HepG2 (cell line): ENCODE measurements around the gene METRN. TPM values are rescaled to one million over a fixed set of nuclear protein-coding genes. Genes with fewer than 3 reads are reported as not detected.

Experiments
- CBX2 ChIP-seq, 2 experiments: fragments of 200-600 bp in 1 of 2; sonication (generic); formaldehyde crosslinking in 1 of 2; IDR thresholded peaks; 2 replicates each; pipeline versions ENCODE4 v1.7.0 to v1.8.1; 2018 to 2022; ENCODE audit warnings: low read depth in 2 of 2, low read length in 1 of 2, mild to moderate bottlenecking in 1 of 2, missing genetic modification reagents in 1 of 2
- FOXA3 ChIP-seq: IDR thresholded peaks from 2 replicates; pipeline ENCODE4 v1.6.1; 2016; ENCODE audit warnings: missing genetic modification reagents, missing compliant biosample characterization
- KDM2A ChIP-seq: sonication (generic); formaldehyde crosslinking; IDR thresholded peaks from 2 replicates; pipeline ENCODE4 v1.4.0; 2020; ENCODE audit warnings: low read depth, missing genetic modification reagents, borderline replicate concordance
- NR1H2 ChIP-seq: sonication (generic); formaldehyde crosslinking; IDR thresholded peaks from 2 replicates; pipeline ENCODE4 v1.8.1; 2022; ENCODE audit warnings: low read depth, missing genetic modification reagents, borderline replicate concordance
- PAX8 ChIP-seq: sonication (generic); formaldehyde crosslinking; IDR thresholded peaks from 2 replicates; pipeline ENCODE4 v1.8.0; 2022; ENCODE audit warnings: mild to moderate bottlenecking, missing genetic modification reagents, borderline replicate concordance
- POGZ ChIP-seq: sonication (generic); formaldehyde crosslinking; IDR thresholded peaks from 2 replicates; pipeline ENCODE4 v1.4.0; 2020; ENCODE audit warnings: mild to moderate bottlenecking, missing genetic modification reagents
- SIN3B ChIP-seq: fragments of 150-350 bp; IDR thresholded peaks from 2 replicates; pipeline ENCODE4 v1.6.1; 2014; ENCODE audit warnings: low read length
- STAT5B ChIP-seq: sonication (generic); formaldehyde crosslinking; IDR thresholded peaks from 2 replicates; pipeline ENCODE4 v1.4.0; 2020; ENCODE audit warnings: missing genetic modification reagents
- ZC3H4 ChIP-seq: sonication (generic); formaldehyde crosslinking; IDR thresholded peaks from 2 replicates; pipeline ENCODE4 v1.4.0; 2020; ENCODE audit warnings: missing genetic modification reagents, borderline replicate concordance
- ZFP37 ChIP-seq: sonication (generic); formaldehyde crosslinking; IDR thresholded peaks from 2 replicates; pipeline ENCODE4 v1.4.0; 2020; ENCODE audit warnings: missing genetic modification reagents, borderline replicate concordance
- ZKSCAN1 ChIP-seq: fragments of 150-350 bp; IDR thresholded peaks from 2 replicates; pipeline ENCODE4 v1.6.1; 2014; ENCODE audit warnings: low read length
- ZNF333 ChIP-seq: sonication (generic); formaldehyde crosslinking; IDR thresholded peaks from 2 replicates; pipeline ENCODE4 v1.4.0; 2020; ENCODE audit warnings: mild to moderate bottlenecking, missing genetic modification reagents, borderline replicate concordance
- ZNF530 ChIP-seq: sonication (generic); formaldehyde crosslinking; IDR thresholded peaks from 2 replicates; pipeline ENCODE4 v1.5.0; 2020; ENCODE audit warnings: low read depth, mild to moderate bottlenecking, missing genetic modification reagents
- ZNF567 ChIP-seq: sonication (generic); formaldehyde crosslinking; IDR thresholded peaks from 2 replicates; pipeline ENCODE4 v1.8.1; 2023; ENCODE audit warnings: mild to moderate bottlenecking, missing genetic modification reagents, borderline replicate concordance
- ZNF619 ChIP-seq: sonication (generic); formaldehyde crosslinking; IDR thresholded peaks from 2 replicates; pipeline ENCODE4 v1.4.0; 2020; ENCODE audit warnings: mild to moderate bottlenecking, missing genetic modification reagents
- ZNF816 ChIP-seq: sonication (generic); formaldehyde crosslinking; IDR thresholded peaks from 2 replicates; pipeline ENCODE4 v1.8.0; 2022; ENCODE audit warnings: missing genetic modification reagents, mild to moderate bottlenecking, borderline replicate concordance
- polyA plus RNA-seq, 8 experiments: library from polyadenylated mRNA; depleted of rRNA in 3 of 8; stranded (reverse) in 7 of 8; unstranded in 1 of 8; fragments of >200 nt; fragmentation: Illumina TruSeq in 4 of 8; extraction: Trizol in 4 of 8; gene quantifications; 2 replicates each; pipeline versions ENCODE4 v1.2.1 to v1.2.3, GENCODE V29; 2011 to 2016; ENCODE audit warnings: low read depth in 4 of 8, missing spikeins in 1 of 8, mixed read lengths in 1 of 8; ENCODE audit not compliant: insufficient read depth in 1 of 8
- total RNA-seq, 5 experiments: library from RNA; depleted of rRNA; stranded (reverse); fragments of >200 nt; fragmentation: Illumina TruSeq; extraction: Trizol; gene quantifications; 2 replicates each; pipeline ENCODE4 v1.2.3, GENCODE V29; 2016; ENCODE audit warnings: low read depth in 1 of 5
- TF ChIP-seq, protein P1 (sequence below): sonication (generic); formaldehyde crosslinking; conservative IDR thresholded peaks from 2 replicates; pipeline ENCODE4 v1.8.0; 2022; ENCODE audit warnings: low read depth, missing genetic modification reagents
- TF ChIP-seq, protein P2 (sequence below): IDR thresholded peaks from 2 replicates; pipeline ENCODE4 v1.6.1; 2016; ENCODE audit warnings: control low read depth
- TF ChIP-seq, protein P3 (sequence below): sonication (generic); formaldehyde crosslinking; IDR thresholded peaks from 2 replicates; pipeline ENCODE4 v1.5.0; 2020; ENCODE audit warnings: missing genetic modification reagents, mild to moderate bottlenecking, borderline replicate concordance
- TF ChIP-seq, protein P4 (sequence below): sonication (generic); formaldehyde crosslinking; IDR thresholded peaks from 2 replicates; pipeline ENCODE4 v1.5.1; 2020; ENCODE audit warnings: missing genetic modification reagents, mild to moderate bottlenecking, borderline replicate concordance
- TF ChIP-seq, protein P5 (sequence below): sonication (generic); formaldehyde crosslinking; IDR thresholded peaks from 2 replicates; pipeline ENCODE4 v1.4.0; 2020; ENCODE audit warnings: missing genetic modification reagents

METRN gene
- total and polyA plus RNA-seq, 2 of the 13 experiments (the other 11 are each of a cell fraction or from before 2014, with no cell fraction given), result 25.5 to 46.1 TPM

DNA sequence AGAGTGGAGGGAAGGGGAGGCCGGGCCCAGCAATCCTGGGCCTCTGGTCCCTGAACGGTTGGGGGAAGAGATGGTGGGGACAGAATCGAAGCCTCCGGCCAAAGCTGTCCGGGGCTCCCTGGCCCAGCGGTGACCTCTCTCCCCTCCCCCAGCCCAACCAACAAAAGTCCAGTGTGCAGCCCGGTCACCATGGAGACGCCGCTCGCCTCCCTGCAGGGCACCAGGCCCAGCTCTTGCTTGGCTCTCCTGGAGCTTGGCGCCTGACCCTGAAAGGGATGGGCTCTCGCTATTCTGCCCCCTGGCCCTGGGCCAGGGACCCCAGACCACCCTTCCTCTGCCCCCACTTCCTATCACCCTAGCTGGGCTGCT lies 1.3 kb downstream of the METRN start (continued):
- TF ChIP-seq ZNF333 (CRISPR knock-in tag) (no peak), SIN3B (no peak), FOXA3 (CRISPR knock-in tag) (no peak), NR1H2 (CRISPR knock-in tag) (no peak), CBX2 (IDR thresholded peaks at IDR 0.05; ENCODE audit: low read depth, low read length) (no peak), CBX2 (CRISPR knock-in tag; IDR thresholded peaks at IDR 0.05; ENCODE audit: low read depth) (no peak), ZNF619 (no peak), ZNF816 (CRISPR knock-in tag) (no peak), STAT5B (CRISPR knock-in tag) (no peak), ZNF530 (no peak), KDM2A (peak; percentile 65; the same call in 1 of the 2 replicates), POGZ (CRISPR knock-in tag) (no peak), ZKSCAN1 (no peak), ZFP37 (CRISPR knock-in tag) (no peak), PAX8 (CRISPR knock-in tag) (no peak), ZNF567 (CRISPR knock-in tag) (no peak), ZC3H4 (CRISPR knock-in tag) (no peak)
- TF ChIP-seq, protein P1, sequence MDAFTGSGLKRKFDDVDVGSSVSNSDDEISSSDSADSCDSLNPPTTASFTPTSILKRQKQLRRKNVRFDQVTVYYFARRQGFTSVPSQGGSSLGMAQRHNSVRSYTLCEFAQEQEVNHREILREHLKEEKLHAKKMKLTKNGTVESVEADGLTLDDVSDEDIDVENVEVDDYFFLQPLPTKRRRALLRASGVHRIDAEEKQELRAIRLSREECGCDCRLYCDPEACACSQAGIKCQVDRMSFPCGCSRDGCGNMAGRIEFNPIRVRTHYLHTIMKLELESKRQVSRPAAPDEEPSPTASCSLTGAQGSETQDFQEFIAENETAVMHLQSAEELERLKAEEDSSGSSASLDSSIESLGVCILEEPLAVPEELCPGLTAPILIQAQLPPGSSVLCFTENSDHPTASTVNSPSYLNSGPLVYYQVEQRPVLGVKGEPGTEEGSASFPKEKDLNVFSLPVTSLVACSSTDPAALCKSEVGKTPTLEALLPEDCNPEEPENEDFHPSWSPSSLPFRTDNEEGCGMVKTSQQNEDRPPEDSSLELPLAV (CRISPR knock-in tag), result no peak
- TF ChIP-seq, protein P2, sequence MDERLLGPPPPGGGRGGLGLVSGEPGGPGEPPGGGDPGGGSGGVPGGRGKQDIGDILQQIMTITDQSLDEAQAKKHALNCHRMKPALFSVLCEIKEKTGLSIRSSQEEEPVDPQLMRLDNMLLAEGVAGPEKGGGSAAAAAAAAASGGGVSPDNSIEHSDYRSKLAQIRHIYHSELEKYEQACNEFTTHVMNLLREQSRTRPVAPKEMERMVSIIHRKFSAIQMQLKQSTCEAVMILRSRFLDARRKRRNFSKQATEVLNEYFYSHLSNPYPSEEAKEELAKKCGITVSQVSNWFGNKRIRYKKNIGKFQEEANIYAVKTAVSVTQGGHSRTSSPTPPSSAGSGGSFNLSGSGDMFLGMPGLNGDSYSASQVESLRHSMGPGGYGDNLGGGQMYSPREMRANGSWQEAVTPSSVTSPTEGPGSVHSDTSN (CRISPR knock-in tag), result no peak
- TF ChIP-seq, protein P3, sequence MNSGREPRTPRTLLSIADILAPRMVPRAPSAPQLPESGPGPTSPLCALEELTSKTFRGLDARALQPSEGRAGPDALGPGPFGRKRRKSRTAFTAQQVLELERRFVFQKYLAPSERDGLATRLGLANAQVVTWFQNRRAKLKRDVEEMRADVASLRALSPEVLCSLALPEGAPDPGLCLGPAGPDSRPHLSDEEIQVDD (CRISPR knock-in tag), result no peak
- TF ChIP-seq, protein P4, sequence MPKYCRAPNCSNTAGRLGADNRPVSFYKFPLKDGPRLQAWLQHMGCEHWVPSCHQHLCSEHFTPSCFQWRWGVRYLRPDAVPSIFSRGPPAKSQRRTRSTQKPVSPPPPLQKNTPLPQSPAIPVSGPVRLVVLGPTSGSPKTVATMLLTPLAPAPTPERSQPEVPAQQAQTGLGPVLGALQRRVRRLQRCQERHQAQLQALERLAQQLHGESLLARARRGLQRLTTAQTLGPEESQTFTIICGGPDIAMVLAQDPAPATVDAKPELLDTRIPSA (CRISPR knock-in tag), result no peak
- TF ChIP-seq, protein P5, sequence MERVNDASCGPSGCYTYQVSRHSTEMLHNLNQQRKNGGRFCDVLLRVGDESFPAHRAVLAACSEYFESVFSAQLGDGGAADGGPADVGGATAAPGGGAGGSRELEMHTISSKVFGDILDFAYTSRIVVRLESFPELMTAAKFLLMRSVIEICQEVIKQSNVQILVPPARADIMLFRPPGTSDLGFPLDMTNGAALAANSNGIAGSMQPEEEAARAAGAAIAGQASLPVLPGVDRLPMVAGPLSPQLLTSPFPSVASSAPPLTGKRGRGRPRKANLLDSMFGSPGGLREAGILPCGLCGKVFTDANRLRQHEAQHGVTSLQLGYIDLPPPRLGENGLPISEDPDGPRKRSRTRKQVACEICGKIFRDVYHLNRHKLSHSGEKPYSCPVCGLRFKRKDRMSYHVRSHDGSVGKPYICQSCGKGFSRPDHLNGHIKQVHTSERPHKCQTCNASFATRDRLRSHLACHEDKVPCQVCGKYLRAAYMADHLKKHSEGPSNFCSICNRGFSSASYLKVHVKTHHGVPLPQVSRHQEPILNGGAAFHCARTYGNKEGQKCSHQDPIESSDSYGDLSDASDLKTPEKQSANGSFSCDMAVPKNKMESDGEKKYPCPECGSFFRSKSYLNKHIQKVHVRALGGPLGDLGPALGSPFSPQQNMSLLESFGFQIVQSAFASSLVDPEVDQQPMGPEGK (CRISPR knock-in tag), result no peak; the same call in 1 of the 2 replicates
